ENCODE data around the gene MACF1. TPM values are rescaled to one million over a fixed set of nuclear protein-coding genes. Genes with fewer than 3 reads are reported as not detected.

Gene MACF1
- total RNA-seq, 4 donors from 2014 or later: 82.1 to 247 (median 154) TPM

DNA sequence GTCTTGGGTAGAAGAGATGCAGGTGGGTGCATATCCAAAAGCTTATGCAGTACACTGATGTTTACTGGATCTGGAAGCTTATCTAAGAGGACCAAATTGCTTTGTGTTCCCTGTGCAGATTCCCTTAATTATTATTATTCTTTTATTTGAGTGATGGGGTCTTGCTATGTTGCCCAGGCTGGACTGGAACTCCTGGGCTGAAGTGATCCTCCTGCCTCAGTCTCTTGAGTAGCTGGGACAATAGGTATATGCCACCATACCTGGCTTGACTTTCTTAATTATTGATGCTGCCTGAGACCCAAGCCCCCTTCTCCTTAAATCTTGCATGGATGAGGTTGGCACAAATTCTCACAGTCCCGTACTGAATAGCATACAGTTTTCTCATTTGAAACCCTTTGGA lies 83.0 kb downstream of the MACF1 start:
- Histone ChIP-seq H3K27me3 (no peaks in the 10 kb centered on the region), H3K9me3 (no peaks in the 10 kb centered on the region), H3K4me1 (peaks cover 0 to 7% (median 0%) of the 10 kb centered on the region in 3 donors), H3K36me3 (peaks cover 11 to 91% (median 32%) of the 10 kb centered on the region in 3 donors), H3K4me3 (no peak overlapping the region), H3K27ac (no peak overlapping the region)
- intact Hi-C loops (cut with DNase I): no loop called here
- no peak for TF ChIP-seq POLR2A (IDR thresholded peaks at IDR 0.05)
- TF ChIP-seq, protein P1, sequence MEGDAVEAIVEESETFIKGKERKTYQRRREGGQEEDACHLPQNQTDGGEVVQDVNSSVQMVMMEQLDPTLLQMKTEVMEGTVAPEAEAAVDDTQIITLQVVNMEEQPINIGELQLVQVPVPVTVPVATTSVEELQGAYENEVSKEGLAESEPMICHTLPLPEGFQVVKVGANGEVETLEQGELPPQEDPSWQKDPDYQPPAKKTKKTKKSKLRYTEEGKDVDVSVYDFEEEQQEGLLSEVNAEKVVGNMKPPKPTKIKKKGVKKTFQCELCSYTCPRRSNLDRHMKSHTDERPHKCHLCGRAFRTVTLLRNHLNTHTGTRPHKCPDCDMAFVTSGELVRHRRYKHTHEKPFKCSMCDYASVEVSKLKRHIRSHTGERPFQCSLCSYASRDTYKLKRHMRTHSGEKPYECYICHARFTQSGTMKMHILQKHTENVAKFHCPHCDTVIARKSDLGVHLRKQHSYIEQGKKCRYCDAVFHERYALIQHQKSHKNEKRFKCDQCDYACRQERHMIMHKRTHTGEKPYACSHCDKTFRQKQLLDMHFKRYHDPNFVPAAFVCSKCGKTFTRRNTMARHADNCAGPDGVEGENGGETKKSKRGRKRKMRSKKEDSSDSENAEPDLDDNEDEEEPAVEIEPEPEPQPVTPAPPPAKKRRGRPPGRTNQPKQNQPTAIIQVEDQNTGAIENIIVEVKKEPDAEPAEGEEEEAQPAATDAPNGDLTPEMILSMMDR (IDR thresholded peaks at IDR 0.05): no peak
- WGBS, 2 donors: 73 to 89% methylated on average over 1 of the region's 1 CpG
- DNase-seq: no peak

DNA sequence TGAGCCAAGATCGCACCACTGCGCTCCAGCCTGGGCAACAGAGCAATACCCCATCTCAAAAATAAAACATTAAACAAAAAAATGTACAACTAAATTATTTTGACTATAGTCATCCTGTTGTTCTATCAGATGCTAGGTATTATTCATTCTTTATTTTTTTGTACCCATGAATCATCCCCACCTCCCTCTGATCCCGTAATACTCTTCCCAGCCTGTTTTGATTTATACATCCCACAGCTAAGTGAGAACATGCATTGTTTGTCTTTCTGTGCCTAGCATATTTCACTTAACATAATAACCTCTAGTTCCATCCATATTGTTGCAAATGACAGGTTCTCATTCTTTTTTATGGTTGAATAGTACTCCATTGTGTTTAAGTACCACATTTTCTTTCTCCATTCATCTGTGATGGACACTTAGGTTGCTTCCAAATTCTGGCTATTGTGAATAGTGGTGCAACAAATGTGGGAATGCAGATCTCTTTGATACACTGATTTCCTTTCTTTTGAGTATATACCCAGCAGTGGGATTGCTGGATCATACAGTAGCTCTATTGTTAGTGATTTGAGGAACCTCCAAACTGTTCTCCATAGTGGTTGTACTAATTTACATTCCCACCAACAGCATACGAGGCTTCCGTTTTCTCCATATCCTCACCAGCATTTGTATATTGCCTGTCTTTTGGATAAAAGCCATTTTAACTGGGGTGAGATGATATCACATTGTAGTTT lies 84.4 kb downstream of the MACF1 start:
- Histone ChIP-seq H3K36me3 (peaks cover 11 to 91% (median 43%) of the 10 kb centered on the region in 3 donors), H3K4me1 (peaks cover 0 to 13% (median 5%) of the 10 kb centered on the region in 3 donors), H3K27ac (no peak overlapping the region), H3K9me3 (no peaks in the 10 kb centered on the region), H3K27me3 (no peaks in the 10 kb centered on the region), H3K4me3 (no peak overlapping the region)
- TF ChIP-seq, protein P1 (IDR thresholded peaks at IDR 0.05): no peak
- no peak for TF ChIP-seq POLR2A (IDR thresholded peaks at IDR 0.05)
- intact Hi-C loops (cut with DNase I): no loop called here
- 92 to 93% methylated on average over 5 of the region's 5 CpGs for WGBS, 2 donors
- DNase-seq: no peak

DNA sequence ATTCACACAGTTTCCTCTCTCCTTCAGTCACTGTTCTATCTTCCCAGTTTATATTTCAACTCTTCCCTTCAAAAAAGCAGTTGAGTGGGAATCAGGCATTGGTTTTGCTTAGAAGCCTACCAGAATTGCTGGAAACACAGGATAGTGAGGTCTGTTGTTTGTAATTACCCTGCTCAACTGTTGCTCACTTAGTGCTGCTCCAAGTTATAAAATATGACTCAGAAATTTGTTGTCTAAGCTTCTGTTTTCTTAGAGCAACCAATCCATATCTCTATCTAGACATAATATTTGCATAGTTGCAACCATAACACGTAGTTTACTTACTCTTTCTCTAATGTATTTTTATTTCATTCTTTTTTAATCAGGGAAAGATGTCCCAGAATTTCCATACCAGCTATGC lies 87.9 kb downstream of the MACF1 start:
- WGBS, 2 donors: 76 to 82% methylated on average over 1 of the region's 1 CpG
- Histone ChIP-seq H3K4me1 (peaks cover 0 to 35% (median 8%) of the 10 kb centered on the region in 3 donors), H3K36me3 (peaks cover 8 to 90% (median 18%) of the 10 kb centered on the region in 3 donors), H3K27me3 (no peaks in the 10 kb centered on the region), H3K9me3 (no peaks in the 10 kb centered on the region), H3K27ac (no peak overlapping the region), H3K4me3 (no peak overlapping the region)
- no peak for DNase-seq
- TF ChIP-seq, protein P1 (IDR thresholded peaks at IDR 0.05): no peak
- no peak for TF ChIP-seq POLR2A (IDR thresholded peaks at IDR 0.05)
- intact Hi-C loops (cut with DNase I): no loop called here

DNA sequence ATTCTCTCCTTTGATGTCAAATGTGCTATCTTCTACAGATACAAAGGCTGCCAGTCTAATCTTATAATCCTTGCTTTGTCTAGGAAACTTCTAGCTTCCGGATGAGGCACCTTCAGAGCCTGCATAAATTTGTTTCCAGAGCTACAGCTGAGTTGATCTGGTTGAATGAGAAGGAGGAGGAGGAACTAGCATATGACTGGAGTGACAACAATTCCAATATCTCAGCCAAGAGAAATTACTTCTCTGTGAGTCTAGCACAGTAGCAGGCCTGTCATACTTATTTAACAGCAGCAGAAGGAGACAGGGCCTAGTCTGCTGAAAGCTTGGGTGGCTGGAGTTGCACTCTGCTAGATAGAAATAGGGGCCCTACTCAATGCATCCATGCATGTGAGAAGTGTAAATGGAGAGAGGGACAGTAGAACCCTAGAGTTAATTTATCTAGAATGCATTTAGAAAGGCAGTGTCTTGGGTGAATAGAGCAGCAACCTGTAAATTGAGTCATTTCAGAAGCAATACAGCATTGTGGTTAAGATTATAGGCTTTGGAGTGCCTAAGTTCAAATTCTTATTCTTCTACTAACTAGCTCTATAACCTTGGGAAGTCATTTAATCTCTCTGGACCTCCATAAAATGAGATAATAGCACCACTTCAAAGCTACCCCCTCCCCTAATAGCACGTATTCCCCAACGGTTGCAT lies 89.0 kb downstream of the MACF1 start:
- Histone ChIP-seq H3K4me3 (no peak overlapping the region), H3K36me3 (peaks cover 4 to 90% (median 11%) of the 10 kb centered on the region in 3 donors), H3K27me3 (no peaks in the 10 kb centered on the region), H3K9me3 (no peaks in the 10 kb centered on the region), H3K27ac (peak overlapping the region in 3 of 4 donors; percentile 9 to 50 (median 20)), H3K4me1 (peaks cover 0 to 36% (median 8%) of the 10 kb centered on the region in 3 donors)
- 54 to 85% methylated on average over 3 of the region's 3 CpGs for WGBS, 2 donors
- intact Hi-C loops (cut with DNase I): no loop called here
- TF ChIP-seq, protein P1 (IDR thresholded peaks at IDR 0.05): no peak
- no peak for TF ChIP-seq POLR2A (IDR thresholded peaks at IDR 0.05)
- DNase-seq: no peak

DNA sequence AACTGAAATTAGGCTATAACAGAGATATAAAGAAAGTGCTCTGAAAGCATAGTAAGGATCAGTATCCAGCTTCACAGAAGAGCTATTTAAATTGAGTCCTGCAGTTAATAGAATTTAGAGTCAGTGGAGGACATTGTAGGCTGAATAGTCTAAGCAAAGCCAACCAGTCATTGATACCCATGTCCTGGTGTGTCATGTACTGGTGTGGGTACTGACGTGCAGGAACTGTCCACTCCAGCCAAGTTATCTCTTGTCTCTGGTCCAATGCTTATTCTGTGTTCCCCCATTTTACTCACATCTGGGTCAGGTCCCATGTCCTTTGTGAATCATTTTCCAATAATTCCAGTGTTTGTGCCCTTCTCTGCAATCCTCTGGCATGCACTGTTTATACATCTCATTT lies 90.0 kb downstream of the MACF1 start:
- intact Hi-C loops (cut with DNase I): no loop called here
- Histone ChIP-seq H3K36me3 (peaks cover 4 to 90% (median 15%) of the 10 kb centered on the region in 3 donors), H3K9me3 (no peaks in the 10 kb centered on the region), H3K27ac (peak overlapping the region in 3 of 4 donors; percentile 9 to 50 (median 15)), H3K4me3 (no peak overlapping the region), H3K4me1 (peaks cover 0 to 36% (median 8%) of the 10 kb centered on the region in 3 donors), H3K27me3 (no peaks in the 10 kb centered on the region)
- no peak for TF ChIP-seq POLR2A (IDR thresholded peaks at IDR 0.05)
- TF ChIP-seq, protein P1 (IDR thresholded peaks at IDR 0.05): no peak
- no peak for DNase-seq
- 50 to 69% methylated on average over 1 of the region's 1 CpG for WGBS, 2 donors
